GM12872 (cell line): ENCODE results near the gene TAF13.
A peak's percentile ranks its signal among the peaks of the same experiment; 100 is the strongest.

ENCODE experiments used
- CTCF ChIP-seq: IDR thresholded peaks from 3 replicates; pipeline ENCODE4 v1.5.1; 2011; ENCODE audit warnings: low read depth, mild to moderate bottlenecking, low read length, moderate library complexity; ENCODE audit not compliant: insufficient read depth

TAF13 gene

GRCh38 chr1:109112652-109113285 lies 37.0 kb upstream of the TAF13 start:
- TF ChIP-seq CTCF: peak; percentile 96

GRCh38 chr1:109112056-109112651 lies 36.4 kb upstream of the TAF13 start:
- peak; percentile 55; the same call in 2 of the 3 replicates for TF ChIP-seq CTCF

GRCh38 chr1:109111386-109112055 lies 35.7 kb upstream of the TAF13 start:
- TF ChIP-seq CTCF: no peak

GRCh38 chr1:109109906-109110305 lies 34.1 kb upstream of the TAF13 start:
- TF ChIP-seq CTCF: no peak

GRCh38 chr1:109107785-109108184 lies 32.0 kb upstream of the TAF13 start:
- no peak for TF ChIP-seq CTCF

- TF ChIP-seq CTCF: no peak
Measured at GRCh38 chr1:109105881-109106280, 30.1 kb upstream of the TAF13 start.

GRCh38 chr1:109104364-109105151 lies 28.8 kb upstream of the TAF13 start:
- no peak for TF ChIP-seq CTCF
